Measurements from ENCODE around the gene UGT2B15.

UGT2B15 gene

DNA sequence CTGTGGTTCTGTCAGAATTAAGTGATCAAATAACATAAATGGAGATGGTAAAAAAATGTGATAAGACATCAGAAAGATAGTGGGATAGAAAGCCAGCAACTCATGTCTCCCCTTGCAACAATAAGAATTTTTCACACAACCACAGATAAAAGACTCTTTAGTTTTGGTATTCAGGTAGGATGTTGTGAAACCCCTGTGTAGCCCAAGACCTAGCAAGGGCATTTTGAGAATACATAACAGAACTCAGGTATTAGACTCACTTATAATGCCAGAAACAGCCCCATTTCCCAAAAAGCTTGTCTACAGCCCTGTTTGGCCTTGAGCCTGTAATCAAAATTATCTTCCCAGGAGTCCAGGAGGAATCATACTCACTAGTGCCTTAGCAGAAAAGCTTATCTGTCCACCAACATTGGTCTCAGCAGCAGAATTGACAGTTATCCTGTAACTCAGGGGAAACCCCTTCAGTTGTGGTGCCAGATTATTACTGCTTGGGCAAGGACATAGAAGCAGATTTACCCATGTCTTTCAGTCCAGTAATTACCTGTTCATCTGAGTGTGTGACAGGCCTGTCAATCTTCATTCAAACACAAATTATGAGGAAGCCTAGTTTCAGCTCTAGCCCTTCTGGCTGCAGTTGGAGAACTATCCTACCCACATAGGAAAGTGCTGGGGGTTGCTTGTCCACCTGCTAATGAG lies 53.3 kb downstream of the UGT2B15 start:
- Mint-ChIP-seq H3K4me1 (ENCODE audit: low read depth in 2 of 2) (no peaks in the 10 kb centered on the region), H3K36me3 (ENCODE audit: insufficient read depth) (no peaks in the 10 kb centered on the region), H3K27ac (no peak overlapping the region), H3K9me3 (no peaks in the 10 kb centered on the region), H3K27me3 (no peaks in the 10 kb centered on the region), H3K4me3 (no peak overlapping the region)
- no peak for DNase-seq
- no peak for ATAC-seq (replicated peaks)

DNA sequence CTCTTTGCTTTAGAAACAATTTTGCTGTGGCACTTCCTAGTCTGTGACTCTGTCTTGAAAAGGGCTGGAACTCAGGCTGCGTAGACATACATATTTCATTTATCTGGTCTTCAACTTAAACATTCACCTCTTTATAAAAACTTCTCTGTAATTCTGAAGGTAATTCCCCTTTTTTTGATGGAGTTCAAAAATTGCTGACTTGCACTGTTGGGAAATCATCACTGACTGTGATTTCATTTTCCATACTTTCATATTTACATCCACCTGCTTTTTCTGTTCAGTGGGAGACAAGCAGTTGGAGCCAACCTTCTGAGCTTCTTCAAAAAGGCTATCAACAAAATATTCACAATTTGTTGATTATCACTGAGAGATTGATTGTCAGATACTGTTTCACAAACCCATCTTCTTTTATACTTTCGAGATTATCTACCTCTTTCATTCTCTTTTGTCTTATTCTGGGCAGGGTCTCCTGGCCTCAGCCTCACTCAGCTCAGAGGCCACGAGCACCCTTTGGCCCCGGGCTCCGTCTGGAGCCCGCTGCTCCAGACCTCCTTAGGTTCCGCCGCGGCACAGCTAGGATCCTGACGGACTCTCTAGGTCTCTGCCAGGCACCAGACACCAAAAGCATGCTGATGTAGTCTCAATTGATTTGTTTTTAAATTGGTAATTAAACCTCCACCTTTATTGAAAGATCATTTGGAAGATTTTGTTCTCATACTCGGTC lies 54.6 kb downstream of the UGT2B15 start:
- no peaks in the 10 kb centered on the region for H3K36me3 Mint-ChIP-seq (ENCODE audit: insufficient read depth)
- H3K4me3 Mint-ChIP-seq = no peak overlapping the region
- ATAC-seq (replicated peaks) = no peak
- H3K27me3 Mint-ChIP-seq = no peaks in the 10 kb centered on the region
- H3K27ac Mint-ChIP-seq = no peak overlapping the region
- H3K9me3 Mint-ChIP-seq = no peaks in the 10 kb centered on the region
- DNase-seq = no peak
- H3K4me1 Mint-ChIP-seq (ENCODE audit: low read depth in 2 of 2) = no peaks in the 10 kb centered on the region

DNA sequence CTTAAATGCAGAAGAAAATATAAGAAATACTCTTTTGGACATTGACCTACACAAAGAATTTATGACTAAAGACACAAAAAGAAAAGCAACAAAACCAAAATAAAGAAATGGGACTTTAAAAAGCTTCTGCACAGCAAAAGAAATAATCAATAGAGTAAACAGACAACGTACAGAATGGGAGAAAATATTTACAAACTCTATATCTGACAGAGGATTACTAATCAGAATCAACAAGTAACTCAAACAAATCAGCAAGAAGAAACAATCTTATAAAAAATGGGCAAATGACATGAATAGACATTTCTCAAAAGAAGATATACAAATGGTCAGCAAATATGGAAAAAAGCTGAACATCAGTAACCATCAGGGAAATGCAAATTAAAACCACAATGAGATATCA lies 56.7 kb downstream of the UGT2B15 start:
- H3K27me3 Mint-ChIP-seq = no peaks in the 10 kb centered on the region
- no peaks in the 10 kb centered on the region for H3K36me3 Mint-ChIP-seq (ENCODE audit: insufficient read depth)
- no peak for DNase-seq
- ATAC-seq (replicated peaks) = no peak
- H3K27ac Mint-ChIP-seq = no peak overlapping the region
- peaks cover 0 to 2% of the 10 kb centered on the region in 2 donors for H3K9me3 Mint-ChIP-seq
- H3K4me3 Mint-ChIP-seq = no peak overlapping the region
- H3K4me1 Mint-ChIP-seq (ENCODE audit: low read depth in 2 of 2) = no peaks in the 10 kb centered on the region

DNA sequence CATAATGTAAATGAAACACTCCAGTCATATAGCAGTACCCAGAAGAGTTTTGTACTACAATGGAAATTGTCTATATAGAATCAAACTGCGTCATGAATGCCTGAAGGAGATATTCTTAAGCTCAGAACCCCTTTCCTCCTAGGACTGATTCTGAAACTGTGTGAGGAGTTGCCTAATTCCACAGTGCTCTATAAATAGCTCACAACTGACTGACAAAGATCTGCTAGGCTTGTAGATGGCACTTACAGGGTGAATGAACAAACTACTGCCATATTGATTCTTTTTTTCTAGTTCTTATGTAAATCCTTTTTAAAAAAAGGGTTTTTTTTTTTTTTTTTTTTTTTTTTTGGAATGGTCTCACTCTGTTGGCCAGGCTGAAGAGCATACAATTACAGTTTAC lies 64.2 kb downstream of the UGT2B15 start:
- ATAC-seq (replicated peaks) (no peak), DNase-seq (no peak)
- Mint-ChIP-seq H3K4me1 (ENCODE audit: low read depth in 2 of 2) (no peaks in the 10 kb centered on the region), H3K27me3 (no peaks in the 10 kb centered on the region), H3K27ac (no peak overlapping the region), H3K4me3 (no peak overlapping the region), H3K36me3 (ENCODE audit: insufficient read depth) (no peaks in the 10 kb centered on the region), H3K9me3 (peaks cover 0 to 4% of the 10 kb centered on the region in 2 donors)

DNA sequence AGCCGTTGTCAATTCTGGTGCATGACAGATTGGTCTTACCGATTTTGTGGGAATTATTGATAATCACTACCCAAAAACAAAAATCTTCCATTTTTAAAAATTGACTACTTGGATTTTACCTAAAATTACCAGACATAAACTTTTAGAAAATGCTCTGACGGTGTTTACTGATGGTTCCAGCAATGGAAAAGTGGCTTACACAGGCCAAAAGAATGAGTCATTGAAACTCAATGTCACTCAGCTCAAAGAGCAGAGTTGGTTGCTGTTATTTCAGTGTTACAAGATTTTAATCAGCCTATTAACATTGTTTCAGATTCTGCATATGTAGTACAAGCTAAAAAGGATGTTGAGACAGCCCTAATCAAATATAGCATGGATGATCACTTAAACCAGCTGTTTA lies 71.3 kb downstream of the UGT2B15 start:
- Mint-ChIP-seq H3K27me3 (no peaks in the 10 kb centered on the region), H3K4me1 (ENCODE audit: low read depth in 2 of 2) (no peaks in the 10 kb centered on the region), H3K27ac (no peak overlapping the region), H3K4me3 (no peak overlapping the region), H3K9me3 (no peaks in the 10 kb centered on the region), H3K36me3 (ENCODE audit: insufficient read depth) (no peaks in the 10 kb centered on the region)
- DNase-seq (no peak), ATAC-seq (replicated peaks) (no peak)

DNA sequence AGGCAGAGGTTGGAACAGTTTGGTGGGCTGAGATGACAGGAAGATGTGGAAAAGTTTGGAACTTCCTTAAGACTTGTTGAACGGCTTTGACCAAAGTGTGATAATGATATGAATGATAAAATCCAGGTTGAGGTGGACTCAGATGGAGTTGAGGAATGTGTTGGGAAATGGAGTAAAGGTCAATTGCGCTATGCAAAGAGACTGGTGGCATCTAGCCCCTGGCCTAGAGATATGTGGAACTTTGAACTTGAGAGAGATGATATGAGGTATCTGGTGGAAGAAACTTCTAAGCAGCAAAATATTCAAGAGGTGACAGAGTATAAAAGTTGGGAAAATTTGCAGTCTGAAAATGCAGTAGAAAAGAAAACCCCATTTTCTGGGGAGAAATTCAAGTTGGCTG lies 73.0 kb downstream of the UGT2B15 start:
- H3K36me3 Mint-ChIP-seq (ENCODE audit: insufficient read depth) = no peaks in the 10 kb centered on the region
- ATAC-seq (replicated peaks) (no peak), DNase-seq (no peak)
- H3K27me3 Mint-ChIP-seq = no peaks in the 10 kb centered on the region
- no peak overlapping the region for H3K4me3 Mint-ChIP-seq
- H3K27ac Mint-ChIP-seq = no peak overlapping the region
- H3K9me3 Mint-ChIP-seq = no peaks in the 10 kb centered on the region
- H3K4me1 Mint-ChIP-seq (ENCODE audit: low read depth in 2 of 2) = no peaks in the 10 kb centered on the region

All from effector memory CD8-positive, alpha-beta T cell (primary cell).